ENCODE results near the gene DPY19L3. TPM values are rescaled to one million over a fixed set of nuclear protein-coding genes. Genes with fewer than 3 reads are reported as not detected.
"Not testable (repeated sequence)": the region's sequence is repeated elsewhere in the genome, so short reads cannot be mapped to it uniquely, and the experiment has no call there.

Gene DPY19L3
- total RNA-seq, 2 donors from 2014 or later = 86.5 to 112 TPM

DNA sequence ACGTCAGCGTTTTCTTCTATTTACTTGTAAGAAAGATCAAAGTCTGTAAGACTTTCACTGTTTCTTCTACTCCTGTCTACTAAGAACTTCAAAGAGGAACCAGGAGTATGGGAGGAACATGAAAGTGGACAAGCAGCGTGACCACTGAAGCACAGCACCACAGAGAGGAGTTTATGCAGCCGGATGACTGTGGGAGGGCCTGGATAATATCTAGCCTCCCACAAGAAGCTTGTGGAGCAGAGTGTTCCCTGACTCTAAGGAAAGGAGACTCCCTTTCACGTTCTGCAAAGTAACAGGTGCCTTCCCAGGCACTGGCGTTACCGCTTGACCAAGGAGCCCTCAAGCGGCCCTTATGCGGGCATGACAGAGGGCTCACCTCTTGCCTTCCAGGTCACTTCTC, 91.8 kb downstream of the DPY19L3 start:
- no peak overlapping the region for H3K27ac Mint-ChIP-seq
- H3K27me3 ChIP-seq (ENCODE audit: control insufficient read depth, insufficient read depth, low read length, poor library complexity, severe bottlenecking) = no peaks in the 10 kb centered on the region
- H3K4me1 Mint-ChIP-seq = no peaks in the 10 kb centered on the region
- no peak overlapping the region for H3K27ac ChIP-seq (ENCODE audit: low read depth, low read length)
- no peak for DNase-seq
- WGBS, 2 experiments (ENCODE audit: insufficient coverage in 1 of 2, insufficient read length in 1 of 2) = 89 to 92% methylated on average over 3 to 9 of the region's 9 CpGs
- no peaks in the 10 kb centered on the region for H3K4me1 ChIP-seq (ENCODE audit: control insufficient read depth, insufficient read depth, low read length)
- H3K4me3 ChIP-seq (ENCODE audit: low read length) = no peak overlapping the region
- no peaks in the 10 kb centered on the region for H3K27me3 Mint-ChIP-seq (ENCODE audit: insufficient read depth)
- no peaks in the 10 kb centered on the region for H3K36me3 ChIP-seq (ENCODE audit: control insufficient read depth, insufficient read depth, low read length)
- H3K9me3 ChIP-seq (ENCODE audit: control insufficient read depth, low read length) = no peaks in the 10 kb centered on the region
- H3K36me3 Mint-ChIP-seq (ENCODE audit: low read depth) = no peaks in the 10 kb centered on the region
- no peak overlapping the region for H3K4me3 Mint-ChIP-seq
- TF ChIP-seq, protein P1, sequence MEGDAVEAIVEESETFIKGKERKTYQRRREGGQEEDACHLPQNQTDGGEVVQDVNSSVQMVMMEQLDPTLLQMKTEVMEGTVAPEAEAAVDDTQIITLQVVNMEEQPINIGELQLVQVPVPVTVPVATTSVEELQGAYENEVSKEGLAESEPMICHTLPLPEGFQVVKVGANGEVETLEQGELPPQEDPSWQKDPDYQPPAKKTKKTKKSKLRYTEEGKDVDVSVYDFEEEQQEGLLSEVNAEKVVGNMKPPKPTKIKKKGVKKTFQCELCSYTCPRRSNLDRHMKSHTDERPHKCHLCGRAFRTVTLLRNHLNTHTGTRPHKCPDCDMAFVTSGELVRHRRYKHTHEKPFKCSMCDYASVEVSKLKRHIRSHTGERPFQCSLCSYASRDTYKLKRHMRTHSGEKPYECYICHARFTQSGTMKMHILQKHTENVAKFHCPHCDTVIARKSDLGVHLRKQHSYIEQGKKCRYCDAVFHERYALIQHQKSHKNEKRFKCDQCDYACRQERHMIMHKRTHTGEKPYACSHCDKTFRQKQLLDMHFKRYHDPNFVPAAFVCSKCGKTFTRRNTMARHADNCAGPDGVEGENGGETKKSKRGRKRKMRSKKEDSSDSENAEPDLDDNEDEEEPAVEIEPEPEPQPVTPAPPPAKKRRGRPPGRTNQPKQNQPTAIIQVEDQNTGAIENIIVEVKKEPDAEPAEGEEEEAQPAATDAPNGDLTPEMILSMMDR (conservative IDR thresholded peaks at IDR 0.05) = no peak
- H3K9me3 Mint-ChIP-seq = no peaks in the 10 kb centered on the region
- no peak overlapping the region for H3K9ac ChIP-seq (ENCODE audit: extremely low read depth, low read length, poor library complexity, severe bottlenecking)

DNA sequence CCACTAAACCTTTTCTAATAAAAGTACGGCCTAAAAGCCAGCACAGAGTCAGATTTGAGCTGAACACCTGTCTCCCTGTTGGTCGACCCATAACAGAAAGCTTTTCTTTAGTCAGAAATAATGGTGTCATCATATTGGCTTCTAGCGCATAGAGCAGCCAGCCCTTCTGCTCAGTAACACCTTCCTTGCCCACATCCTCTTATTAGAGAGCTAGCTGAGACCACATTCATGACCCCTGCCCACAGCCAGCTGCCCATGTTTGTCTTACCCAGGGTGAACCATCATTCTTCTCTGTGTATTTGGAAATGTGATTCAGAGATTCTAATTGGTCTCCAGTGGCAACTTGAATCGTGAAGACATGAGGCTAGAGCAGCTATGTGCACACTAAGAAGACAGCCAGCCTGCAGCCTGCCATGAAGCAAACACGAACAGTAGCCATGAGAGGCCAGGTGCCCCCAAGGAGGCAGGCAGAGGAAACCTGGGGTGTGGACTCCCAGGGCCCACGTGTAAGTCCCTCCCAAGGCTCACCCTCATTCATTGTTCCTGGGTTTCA, 93.2 kb downstream of the DPY19L3 start:
- H3K4me1 ChIP-seq (ENCODE audit: control insufficient read depth, insufficient read depth, low read length) = no peaks in the 10 kb centered on the region
- WGBS, 2 experiments (ENCODE audit: insufficient coverage in 1 of 2, insufficient read length in 1 of 2) = 79 to 83% methylated on average over 5 to 6 of the region's 6 CpGs
- H3K4me1 Mint-ChIP-seq = no peaks in the 10 kb centered on the region
- TF ChIP-seq, protein P1 (conservative IDR thresholded peaks at IDR 0.05) = no peak
- no peaks in the 10 kb centered on the region for H3K36me3 ChIP-seq (ENCODE audit: control insufficient read depth, insufficient read depth, low read length)
- H3K9me3 ChIP-seq (ENCODE audit: control insufficient read depth, low read length) = no peaks in the 10 kb centered on the region
- H3K36me3 Mint-ChIP-seq (ENCODE audit: low read depth) = no peaks in the 10 kb centered on the region
- no peak overlapping the region for H3K4me3 ChIP-seq (ENCODE audit: low read length)
- H3K9me3 Mint-ChIP-seq = no peaks in the 10 kb centered on the region
- DNase-seq = no peak
- no peak overlapping the region for H3K9ac ChIP-seq (ENCODE audit: extremely low read depth, low read length, poor library complexity, severe bottlenecking)
- H3K27ac Mint-ChIP-seq = no peak overlapping the region
- no peaks in the 10 kb centered on the region for H3K27me3 Mint-ChIP-seq (ENCODE audit: insufficient read depth)
- H3K27me3 ChIP-seq (ENCODE audit: control insufficient read depth, insufficient read depth, low read length, poor library complexity, severe bottlenecking) = no peaks in the 10 kb centered on the region
- no peak overlapping the region for H3K27ac ChIP-seq (ENCODE audit: low read depth, low read length)
- no peak overlapping the region for H3K4me3 Mint-ChIP-seq

DNA sequence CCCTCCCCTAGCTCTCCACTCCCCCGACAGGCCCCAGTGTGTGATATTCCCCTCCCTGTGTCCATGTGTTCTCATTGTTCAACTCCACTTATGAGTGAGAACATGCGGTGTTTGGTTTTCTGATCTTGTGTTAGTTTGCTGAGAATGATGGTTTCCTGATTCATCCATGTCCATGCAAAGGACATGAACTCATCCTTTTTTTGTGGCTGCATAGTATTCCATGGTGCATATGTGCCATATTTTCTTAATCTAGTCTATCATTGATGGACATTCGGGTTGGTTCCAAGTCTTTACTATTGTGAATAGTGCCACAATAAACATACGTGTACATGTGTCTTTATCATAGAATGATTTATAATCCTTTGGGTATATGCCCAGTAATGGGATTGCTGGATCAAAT, 106.9 kb downstream of the DPY19L3 start:
- not testable (repeated sequence) for DNase-seq; H3K9ac ChIP-seq (ENCODE audit: extremely low read depth, low read length, poor library complexity, severe bottlenecking); H3K4me1 Mint-ChIP-seq; H3K27me3 Mint-ChIP-seq (ENCODE audit: insufficient read depth); H3K4me1 ChIP-seq (ENCODE audit: control insufficient read depth, insufficient read depth, low read length); H3K27ac Mint-ChIP-seq; H3K9me3 ChIP-seq (ENCODE audit: control insufficient read depth, low read length); H3K27ac ChIP-seq (ENCODE audit: low read depth, low read length); H3K4me3 Mint-ChIP-seq; H3K36me3 ChIP-seq (ENCODE audit: control insufficient read depth, insufficient read depth, low read length); H3K36me3 Mint-ChIP-seq (ENCODE audit: low read depth); H3K9me3 Mint-ChIP-seq; H3K27me3 ChIP-seq (ENCODE audit: control insufficient read depth, insufficient read depth, low read length, poor library complexity, severe bottlenecking); H3K4me3 ChIP-seq (ENCODE audit: low read length)
- WGBS, 2 experiments (ENCODE audit: insufficient coverage in 1 of 2, insufficient read length in 1 of 2) = 83 to 95% methylated on average over 1 to 3 of the region's 4 CpGs

DNA sequence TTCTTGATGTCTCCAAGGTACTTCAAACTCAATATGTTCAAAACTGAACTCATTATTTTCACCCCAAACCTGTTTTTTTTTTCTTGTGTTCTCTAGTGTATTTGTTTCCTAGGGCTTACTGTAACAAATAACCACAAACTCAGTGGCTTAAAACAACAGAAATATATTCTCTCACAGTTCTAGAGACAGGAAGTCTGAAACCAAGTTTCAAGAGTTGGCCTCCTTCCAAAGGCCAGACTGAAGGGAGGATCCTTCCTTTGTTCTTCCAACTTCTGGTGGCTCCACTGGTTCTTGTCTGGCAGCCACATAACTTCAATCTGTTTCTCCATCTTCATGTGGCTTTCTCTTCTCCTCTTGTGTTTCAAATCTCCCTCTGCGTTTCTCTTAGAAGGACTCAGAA, 113.5 kb downstream of the DPY19L3 start:
- DNase-seq = no peak
- H3K27ac ChIP-seq (ENCODE audit: low read depth, low read length) = no peak overlapping the region
- TF ChIP-seq, protein P1 (conservative IDR thresholded peaks at IDR 0.05) = no peak
- H3K4me1 Mint-ChIP-seq = no peaks in the 10 kb centered on the region
- H3K36me3 Mint-ChIP-seq (ENCODE audit: low read depth) = no peaks in the 10 kb centered on the region
- no peaks in the 10 kb centered on the region for H3K9me3 ChIP-seq (ENCODE audit: control insufficient read depth, low read length)
- H3K4me3 Mint-ChIP-seq = no peak overlapping the region
- no peak overlapping the region for H3K9ac ChIP-seq (ENCODE audit: extremely low read depth, low read length, poor library complexity, severe bottlenecking)
- H3K36me3 ChIP-seq (ENCODE audit: control insufficient read depth, insufficient read depth, low read length) = no peaks in the 10 kb centered on the region
- H3K4me1 ChIP-seq (ENCODE audit: control insufficient read depth, insufficient read depth, low read length) = no peaks in the 10 kb centered on the region
- H3K4me3 ChIP-seq (ENCODE audit: low read length) = no peak overlapping the region
- peaks cover 5% of the 10 kb centered on the region for H3K9me3 Mint-ChIP-seq
- no peaks in the 10 kb centered on the region for H3K27me3 ChIP-seq (ENCODE audit: control insufficient read depth, insufficient read depth, low read length, poor library complexity, severe bottlenecking)
- H3K27ac Mint-ChIP-seq = no peak overlapping the region
- 0% methylated on average over 1 of the region's 1 CpG for WGBS, 2 experiments (ENCODE audit: insufficient coverage in 1 of 2, insufficient read length in 1 of 2)
- peaks cover 2% of the 10 kb centered on the region for H3K27me3 Mint-ChIP-seq (ENCODE audit: insufficient read depth)
